Activated T-cell treated with anti-CD3 and anti-CD28 coated beads, Interleukin-2, amount 50 U/mL, for 1 hour (primary cell): ENCODE data around the gene SNX5.
"Not testable (repeated sequence)": the region's sequence is repeated elsewhere in the genome, so short reads cannot be mapped to it uniquely, and the experiment has no call there.

Experiments
- DNase-seq: peaks from one replicate; pipeline ENCODE4 v3.0.0-alpha.2; 2020

SNX5 gene

DNA sequence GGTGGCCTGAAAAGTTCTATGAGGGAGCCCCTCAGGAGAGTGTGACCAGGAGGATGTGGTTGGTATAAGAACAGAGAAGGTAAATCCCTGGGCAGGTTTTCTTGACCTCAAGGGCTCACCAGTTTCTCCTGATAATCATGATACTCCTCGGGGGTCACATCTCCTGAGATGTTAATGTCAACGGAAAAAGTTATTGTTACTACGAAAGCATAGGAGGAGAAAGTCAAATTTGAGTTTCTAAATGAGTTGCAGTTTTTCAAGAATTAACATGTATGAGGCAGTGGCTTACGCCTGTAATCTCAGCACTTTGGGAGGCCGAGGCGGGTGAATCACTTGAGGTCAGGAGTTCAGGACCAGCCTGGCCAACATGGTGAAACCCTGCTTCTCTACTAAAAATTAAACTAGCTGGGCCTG lies 23.6 kb upstream of the SNX5 start:
- DNase-seq = no peak

DNA sequence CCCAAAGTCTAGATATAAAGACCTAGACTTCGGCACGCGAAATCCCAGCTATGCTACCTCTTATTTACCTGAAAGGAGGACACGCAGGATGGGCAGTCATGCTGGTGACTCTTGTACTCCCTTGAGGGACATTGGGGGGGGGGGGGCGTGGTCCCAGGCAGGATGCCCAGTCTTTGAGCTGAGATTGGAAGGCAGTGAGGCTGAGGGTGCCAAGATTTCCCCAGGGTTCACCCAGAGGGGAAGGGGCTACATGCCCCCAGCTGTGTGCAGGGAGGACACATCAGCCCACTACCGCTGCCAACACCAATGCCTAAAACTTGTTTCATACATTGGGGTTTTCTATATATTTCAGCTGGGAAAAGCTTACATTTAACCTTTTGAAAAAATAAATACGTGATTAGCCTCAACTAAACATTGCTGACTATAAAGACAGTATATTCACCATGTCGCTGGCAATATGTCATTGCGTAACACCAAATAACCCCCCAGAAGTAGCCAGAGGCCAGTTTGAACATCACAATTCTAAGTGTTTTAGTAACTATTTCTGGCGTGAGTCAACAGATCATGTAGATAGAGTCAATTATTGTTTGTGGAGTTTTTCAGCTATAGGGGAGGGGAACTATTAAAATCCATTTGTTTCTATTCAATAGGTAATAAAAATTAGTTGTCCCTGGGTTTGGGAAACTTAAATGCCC lies 21.8 kb upstream of the SNX5 start:
- DNase-seq = no peak

DNA sequence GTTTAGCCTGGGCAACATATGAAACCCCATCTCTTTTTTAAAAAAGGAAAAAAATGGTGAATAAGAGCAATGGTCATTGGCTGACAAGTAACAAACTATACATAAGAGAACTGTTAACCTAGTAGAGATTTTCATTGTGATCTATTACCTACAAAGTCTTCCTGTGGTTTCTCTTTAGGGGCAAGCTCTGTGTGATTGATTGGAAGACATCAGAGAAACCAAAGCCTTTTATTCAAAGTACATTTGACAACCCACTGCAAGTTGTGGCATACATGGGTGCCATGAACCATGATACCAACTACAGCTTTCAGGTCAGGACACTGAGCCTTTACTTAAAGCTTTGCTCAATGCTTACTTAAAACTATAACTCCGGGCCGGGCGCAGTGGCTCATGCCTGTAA lies 19.4 kb upstream of the SNX5 start:
- no peak for DNase-seq

DNA sequence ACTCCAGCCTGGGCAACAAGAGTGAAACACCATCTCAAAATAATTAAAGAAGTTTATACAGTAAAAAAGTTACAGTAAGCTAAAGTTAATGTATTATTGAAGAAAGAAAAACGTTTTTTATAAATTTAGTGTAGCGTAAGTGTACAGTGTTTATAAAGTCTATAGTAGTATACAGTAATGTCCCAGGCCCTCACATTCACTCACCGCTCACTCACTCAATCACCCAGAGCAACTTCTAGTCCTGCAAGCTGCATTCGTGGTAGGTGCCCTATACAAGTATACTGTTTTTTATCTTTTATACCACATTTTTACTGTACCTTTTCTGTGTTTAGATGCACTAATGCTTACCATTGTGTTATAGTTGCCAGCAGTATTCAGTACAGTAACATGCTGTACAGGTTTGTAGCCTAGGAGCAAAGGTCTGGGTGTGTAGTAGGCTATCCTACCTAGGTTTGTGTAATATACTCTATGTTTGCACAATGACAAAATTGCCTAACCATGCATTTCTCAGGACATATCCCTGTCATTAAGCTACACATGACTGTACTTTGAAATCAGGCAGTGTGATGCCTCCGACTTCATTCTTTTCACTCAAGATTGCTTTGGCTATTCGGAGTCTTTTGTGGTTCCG lies 16.9 kb upstream of the SNX5 start:
- no peak for DNase-seq

DNA sequence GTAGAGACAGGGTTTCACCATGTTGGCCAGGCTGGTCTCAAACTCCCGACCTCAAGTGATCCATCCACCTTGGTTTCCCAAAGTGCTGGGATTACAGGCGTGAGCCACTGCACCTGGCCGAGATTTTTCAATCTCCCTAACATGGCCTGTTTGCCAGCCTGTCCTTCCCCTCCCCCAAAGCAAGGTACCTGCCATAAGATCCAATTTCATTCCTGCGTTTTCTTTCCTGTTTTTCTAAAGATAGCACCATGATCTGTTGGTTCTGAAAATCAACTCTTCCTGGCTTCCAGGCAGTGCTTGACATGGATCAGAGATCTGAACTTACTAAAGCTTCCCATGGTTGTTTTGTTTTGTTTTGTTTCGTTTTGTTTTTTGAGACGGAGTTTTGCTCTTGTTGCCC lies 7.7 kb upstream of the SNX5 start:
- no peak for DNase-seq

DNA sequence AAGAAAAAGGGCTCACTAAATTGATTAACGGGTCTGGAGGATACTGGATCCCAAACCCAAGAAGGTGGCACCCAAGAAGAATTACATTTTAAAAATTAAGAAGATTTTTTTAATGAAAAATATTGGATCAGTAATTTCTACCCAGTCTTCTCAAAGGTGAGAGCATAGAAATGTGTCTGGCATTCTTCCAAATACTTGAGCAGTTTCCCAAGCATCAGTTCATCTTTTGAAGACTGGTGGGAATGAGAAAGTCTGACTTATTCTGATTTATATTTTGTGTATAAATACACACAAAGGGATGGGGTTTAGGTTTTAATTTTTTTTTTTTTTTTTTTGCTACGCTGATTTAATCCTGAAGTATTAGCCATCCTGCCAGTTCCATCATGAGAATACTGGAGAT lies 3.5 kb upstream of the SNX5 start:
- no peak for DNase-seq

DNA sequence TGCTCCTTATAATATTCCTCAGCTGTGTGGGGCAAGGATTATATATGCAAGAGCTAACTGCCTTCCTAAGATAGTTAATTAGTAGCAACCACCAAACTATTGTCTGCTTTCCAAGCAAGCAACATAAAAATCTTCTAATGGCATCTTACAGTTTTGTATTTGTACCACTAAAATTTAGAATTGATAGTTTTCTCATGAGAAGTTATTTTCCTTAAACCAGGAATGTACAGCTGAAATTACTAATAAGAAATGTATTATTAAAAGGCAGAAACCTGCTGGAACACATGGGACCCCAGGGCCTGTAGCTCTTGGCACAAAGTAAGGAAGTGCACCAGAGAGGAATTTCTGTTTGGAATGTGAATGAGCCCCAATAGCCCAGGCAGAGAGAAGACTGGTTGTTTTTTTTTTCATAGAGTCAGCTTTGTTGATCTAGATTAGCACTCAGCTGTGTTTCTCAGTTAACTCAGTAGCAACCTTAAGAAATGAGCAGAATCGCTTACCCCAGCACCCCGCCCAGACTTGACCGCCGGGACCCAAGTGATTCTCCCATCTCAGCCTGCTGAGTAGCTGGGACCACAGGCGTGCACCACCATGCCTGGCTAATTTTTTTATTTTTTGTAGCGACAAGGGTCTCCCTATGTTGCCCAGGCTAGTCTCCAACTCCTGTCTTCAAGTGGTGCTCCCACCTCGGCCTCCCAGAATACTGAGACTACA lies 2.9 kb upstream of the SNX5 start:
- DNase-seq = no peak

DNA sequence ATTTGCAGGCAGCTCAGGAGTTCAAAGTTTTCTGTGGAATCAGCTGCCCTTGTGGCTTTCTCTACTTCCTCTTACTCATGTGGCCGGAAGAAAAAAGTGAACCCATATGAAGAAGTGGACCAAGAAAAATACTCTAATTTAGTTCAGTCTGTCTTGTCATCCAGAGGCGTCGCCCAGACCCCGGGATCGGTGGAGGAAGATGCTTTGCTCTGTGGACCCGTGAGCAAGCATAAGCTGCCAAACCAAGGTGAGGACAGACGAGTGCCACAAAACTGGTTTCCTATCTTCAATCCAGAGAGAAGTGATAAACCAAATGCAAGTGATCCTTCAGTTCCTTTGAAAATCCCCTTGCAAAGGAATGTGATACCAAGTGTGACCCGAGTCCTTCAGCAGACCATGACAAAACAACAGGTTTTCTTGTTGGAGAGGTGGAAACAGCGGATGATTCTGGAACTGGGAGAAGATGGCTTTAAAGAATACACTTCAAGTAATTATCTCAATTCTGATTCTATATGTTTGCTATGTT lies 1.4 kb upstream of the SNX5 start:
- no peak for DNase-seq

DNA sequence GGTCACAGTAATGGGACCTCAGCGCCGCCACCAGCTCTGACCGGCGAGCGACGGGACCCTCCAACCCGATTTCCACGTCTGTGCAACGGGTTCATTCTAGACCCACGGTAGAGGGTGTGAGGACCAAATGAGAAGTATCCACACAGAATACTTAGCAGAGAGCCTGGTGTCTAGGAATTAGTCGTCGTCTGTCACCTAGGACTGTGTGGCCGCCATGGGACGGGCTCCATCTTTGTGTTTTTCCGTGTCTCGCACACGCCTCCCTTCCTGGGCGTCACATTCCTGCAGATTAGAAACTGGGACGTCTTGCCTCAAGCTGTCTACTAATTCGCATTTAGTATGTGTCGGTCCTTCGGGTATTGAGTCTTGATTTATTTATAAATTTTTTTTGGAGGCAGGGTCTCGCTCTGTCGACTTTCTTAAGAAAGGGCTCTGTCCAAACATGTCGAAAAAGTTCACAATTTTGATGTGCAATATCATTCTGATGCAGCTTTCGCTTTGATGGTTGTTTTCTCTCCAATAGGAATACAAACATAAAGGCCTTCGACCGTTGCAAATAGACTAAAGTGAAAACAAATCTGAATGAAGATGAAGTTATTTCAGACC lies 787 bp upstream of the SNX5 start:
- no peak for DNase-seq

DNA sequence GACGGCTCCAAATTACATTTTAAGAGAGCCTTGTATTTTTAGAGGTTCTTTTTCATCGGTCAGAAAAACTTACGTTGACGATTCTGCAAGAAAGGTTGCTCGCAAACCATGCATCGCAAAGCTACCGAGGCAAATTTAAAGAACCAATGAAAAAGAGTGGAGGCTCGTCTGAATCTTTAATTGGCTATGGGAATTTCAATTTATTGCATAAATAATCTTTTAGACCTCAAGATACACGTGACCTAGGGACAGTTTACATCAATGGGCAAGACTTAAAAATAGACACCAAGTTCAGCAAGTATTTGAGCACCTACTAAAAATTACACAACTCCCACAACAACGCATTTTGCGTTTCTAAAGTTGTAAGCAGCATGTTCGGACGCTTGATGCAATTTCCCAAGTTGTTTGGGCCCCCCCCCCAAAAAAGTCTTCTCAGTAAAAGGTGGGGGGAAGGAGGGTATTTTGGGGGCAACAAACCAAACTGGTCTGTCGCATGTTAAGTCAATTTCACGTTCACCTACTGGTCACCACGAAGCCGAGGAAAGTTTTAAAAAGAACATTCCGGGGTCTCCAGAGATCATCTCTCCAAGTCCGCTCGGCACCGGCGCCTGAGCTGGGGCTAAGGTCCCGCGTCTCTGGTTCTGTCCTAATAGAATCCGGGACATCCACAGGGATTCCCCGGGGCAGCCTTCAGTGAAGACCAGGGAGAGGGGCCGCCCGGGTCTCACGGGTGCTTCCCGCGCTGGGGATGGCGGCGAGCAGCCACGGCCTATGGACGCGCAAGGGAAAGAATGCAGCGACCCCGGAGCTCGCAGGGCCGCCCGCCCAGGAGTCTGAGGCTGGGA lies 851 bp downstream of the SNX5 start:
- no peak for DNase-seq

DNA sequence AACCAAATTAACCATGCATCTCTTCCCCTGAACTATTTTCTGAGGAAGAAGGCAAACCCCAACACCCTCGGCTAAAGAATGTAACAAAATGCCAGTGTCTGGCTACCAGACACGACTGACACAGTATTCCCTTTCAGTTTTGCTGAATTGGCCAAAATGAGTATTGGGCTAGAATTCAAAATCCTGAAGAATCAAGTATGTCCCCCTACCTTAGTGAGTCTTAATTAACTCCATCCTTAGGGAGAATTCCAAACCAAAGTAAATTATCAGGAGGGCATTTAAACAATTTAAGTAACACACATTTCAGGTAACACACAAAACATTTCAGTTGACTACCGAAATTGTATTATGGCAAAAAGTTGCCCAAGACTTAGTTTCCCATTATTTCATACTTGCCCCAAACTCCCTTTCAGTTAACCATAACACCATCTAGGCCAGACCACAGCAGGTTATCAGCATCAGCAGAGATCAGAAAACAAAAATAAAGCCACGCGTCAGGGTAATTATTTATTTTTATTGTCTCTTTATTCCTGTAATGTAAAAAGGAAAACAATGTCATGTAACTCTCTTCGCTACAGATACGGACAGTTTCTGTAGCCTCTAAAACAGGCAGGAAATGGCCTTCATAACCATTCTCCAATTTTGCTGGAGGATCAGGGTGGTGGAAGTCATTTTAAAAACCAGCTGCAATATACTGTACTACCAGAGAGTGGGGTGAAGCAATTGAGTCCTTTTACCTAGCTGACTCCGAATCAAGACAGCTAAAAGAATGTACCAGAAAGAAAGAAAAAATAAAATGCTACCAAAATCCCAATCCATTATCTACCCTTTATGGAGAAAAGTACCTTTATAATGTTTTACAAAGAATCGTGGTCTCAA lies 1.9 kb downstream of the SNX5 start:
- no peak for DNase-seq

DNA sequence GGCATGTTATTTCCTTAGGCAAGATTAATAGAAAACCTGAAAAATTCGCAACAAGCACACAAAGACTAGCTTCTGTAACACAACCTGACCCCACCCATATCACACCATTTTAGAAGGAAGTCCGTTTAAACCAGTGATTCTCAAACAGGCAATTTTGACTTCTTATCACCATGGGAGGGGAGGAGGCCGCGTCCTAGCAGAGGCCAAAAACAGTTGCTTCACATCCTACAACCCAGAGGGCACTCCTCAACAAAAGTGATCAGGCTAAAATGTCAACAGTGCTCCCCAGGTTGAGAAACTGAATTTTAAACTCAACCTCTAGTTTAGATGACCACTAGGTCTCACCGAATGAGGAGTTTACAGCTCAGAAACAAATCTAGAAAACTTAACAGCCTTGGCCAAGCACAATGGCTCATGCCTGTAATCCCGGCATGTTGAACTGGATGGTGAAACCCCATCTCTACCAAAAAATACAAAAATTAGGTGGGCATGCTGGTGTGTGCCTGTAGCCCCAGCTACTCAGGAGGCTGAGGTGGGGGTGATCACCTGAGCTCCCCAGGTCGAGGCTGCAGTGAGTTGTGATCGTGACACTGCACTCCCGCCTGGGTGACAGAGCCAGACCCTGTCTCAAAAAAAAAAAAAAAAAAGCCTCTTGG lies 3.4 kb downstream of the SNX5 start:
- no peak for DNase-seq

DNA sequence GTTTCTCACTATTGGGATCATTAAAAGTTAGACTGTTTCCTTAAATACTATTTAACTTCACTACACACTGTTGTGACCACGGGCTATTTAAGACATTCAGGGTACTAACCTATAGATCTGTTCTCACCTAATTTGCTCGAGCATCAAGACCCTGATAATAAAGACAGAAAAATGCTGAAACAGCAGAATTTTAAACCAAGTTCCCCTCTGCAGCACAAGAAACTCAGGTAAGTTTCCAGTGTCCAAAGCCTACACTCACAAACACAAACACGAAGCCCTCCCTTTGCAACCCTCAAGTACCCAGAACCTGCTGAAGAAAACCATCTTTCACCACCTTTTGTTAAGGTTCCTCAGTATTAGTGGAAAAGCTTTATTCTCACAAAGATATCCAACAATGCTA lies 4.0 kb downstream of the SNX5 start:
- DNase-seq = no peak

DNA sequence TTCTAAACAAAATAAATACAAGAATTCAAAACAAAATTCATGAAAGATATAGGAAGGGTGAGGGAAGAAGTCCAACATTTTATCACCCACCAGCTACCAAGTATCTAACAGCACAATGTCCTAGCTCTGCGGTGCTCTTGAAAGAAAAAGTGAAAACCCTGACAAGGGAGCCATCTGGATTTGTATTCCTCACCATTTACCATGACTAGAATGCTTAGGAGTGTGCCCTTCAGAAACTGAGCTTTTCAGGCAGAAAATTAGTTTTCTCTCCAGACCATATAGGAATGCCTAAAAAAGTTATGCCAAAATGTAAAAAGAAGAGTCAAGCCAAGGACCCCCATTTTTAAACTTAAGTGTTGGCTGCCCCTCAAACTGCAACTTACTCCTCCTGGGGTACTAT lies 4.5 kb downstream of the SNX5 start:
- DNase-seq = no peak

DNA sequence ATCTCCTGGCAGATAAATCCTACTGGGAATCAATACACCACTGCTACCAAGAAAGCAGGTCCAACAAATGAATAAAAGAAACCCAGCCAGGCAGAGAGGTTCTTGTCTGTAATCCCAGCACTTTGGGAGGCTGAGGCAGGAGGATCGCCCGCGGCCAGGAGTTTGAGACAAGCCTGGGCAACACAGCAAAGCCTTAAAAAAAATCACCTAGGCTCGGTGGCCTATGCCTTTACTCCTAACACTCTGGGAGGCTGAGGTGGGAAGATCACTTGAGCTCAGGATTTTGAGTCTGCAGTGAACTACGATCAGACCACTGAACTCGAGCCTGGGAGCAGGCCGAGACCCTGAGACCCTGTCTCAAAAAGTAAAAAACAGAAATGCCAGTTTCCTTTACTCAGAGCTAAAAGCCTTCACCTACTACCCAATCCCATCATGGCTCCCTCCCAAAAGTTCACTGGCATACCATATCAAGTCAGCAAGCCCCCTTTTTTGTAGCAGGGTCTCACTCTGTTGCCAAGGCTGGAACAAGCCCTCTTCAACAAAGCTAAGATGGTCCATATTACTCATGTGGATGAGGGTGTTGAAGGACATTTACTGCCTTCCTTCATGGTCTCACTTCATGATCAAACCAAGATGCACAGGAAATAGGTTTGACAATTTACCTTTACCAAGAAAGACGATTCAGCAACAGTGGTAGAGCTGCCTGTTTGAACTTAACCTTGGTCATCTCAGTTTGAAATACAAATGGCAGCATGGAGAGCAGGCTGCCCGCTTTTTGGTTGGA lies 5.3 kb downstream of the SNX5 start:
- no peak for DNase-seq

DNA sequence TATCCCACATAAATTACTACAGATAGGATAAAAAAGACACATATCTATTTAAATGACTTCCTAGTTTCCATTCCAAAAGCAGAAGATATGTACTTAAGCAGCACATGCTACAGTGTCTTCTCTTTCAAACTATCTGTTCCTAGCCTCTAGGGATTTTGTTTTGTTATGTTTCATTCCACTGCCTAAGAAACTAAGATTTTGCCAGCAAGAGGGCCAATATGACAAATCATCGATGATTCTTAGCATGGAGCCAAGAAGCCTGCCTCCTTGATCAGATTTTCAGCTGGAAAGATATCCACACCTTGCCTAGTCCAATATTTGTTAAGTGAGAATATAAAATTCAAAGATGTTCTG lies 7.0 kb downstream of the SNX5 start:
- no peak for DNase-seq

DNA sequence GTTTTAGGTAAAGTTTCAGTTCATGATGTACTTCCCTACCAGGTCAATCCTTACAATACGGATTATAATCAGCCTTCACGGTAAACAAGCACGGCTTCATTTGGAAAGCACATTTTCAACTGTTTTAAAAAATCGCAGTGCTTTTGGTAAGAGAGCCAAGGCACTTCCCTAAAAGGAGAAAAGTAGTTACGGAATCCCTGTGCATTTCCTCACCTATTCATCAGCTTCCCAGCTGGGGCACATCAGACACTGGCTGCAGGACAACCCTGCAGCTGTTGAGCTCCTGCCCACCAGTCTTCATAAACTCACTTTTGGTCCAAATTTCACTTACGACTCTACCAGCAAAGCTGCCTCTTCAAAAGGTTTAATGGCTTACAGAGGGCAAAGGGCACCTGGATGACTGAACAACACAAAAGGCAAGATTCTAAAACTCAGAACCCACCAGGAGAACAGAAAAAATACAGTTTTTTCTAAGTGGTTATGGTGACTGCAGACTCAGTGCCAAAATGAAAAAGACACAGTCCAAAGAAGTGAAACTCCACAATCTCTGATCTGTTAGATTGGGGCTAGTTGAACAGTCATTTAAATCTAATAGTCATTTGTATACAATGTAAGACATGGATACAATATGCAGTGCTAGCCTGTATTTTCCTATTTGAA lies 7.5 kb downstream of the SNX5 start:
- no peak for DNase-seq

DNA sequence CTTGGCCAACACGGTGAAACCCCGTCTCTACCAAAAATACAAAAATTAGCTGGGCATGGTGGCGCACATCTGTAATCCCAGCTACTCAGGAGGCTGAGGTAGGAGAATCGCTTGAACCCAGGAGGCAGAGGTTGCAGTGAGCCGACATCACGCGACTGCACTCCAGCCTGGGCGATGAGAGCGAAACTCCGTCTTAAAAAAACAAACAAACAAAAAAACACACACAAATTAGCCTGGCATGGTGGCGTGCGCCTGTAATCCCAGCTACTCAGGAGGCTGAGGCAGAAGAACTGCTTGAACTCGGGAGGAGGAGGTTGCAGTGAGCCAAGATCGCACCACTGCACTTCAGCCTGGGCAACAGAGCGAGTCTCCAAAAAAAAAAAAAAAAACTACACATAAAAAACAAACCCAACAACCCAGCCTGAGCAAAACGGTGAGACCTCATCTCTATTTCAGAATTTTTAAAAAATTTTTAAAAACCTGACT lies 8.2 kb downstream of the SNX5 start:
- DNase-seq = not testable (repeated sequence)

DNA sequence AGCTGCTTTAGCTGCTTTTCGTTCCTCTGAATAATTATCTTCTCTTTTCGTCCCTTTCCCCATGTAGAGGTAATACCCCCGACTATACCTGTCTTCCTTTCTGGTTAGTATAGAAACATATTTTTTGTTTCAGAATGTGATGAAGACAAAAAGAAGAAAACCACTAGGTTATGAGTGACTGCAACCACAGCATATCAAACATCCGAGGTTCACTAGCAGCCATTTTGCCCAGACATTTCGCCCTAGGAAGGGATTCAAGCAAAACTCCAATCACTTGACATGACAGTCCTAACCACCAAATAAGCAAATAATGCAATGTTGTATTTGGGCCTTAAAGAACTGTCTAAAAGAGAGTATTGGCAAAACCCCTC lies 9.4 kb downstream of the SNX5 start:
- DNase-seq = no peak
